T-helper 1 cell treated with Interleukin-12 subunit alpha and Interleukin-12 subunit beta and Interleukin-4 antibody, amounts not matched to agents 30 μg/mL and 1 μg/mL, for 36 hours (primary cell): ENCODE measurements around the gene ZIC2.

Source experiments
- H3K27ac Mint-ChIP-seq: one replicate; pipeline ENCODE4 v1.8.0; 2021; ENCODE audit warnings: mild to moderate bottlenecking, mixed read lengths
- H3K27me3 Mint-ChIP-seq: one replicate; pipeline ENCODE4 v1.8.0; 2021; ENCODE audit warnings: low read depth, mixed read lengths
- H3K36me3 Mint-ChIP-seq: one replicate; pipeline ENCODE4 v1.8.0; 2021; ENCODE audit warnings: low read depth, mixed read lengths
- H3K4me1 Mint-ChIP-seq: one replicate; pipeline ENCODE4 v1.8.0; 2021; ENCODE audit warnings: low read depth, mixed read lengths
- H3K4me3 Mint-ChIP-seq: one replicate; pipeline ENCODE4 v1.8.0; 2021; ENCODE audit warnings: mild to moderate bottlenecking, moderate library complexity, mixed read lengths
- H3K9me3 Mint-ChIP-seq: one replicate; pipeline ENCODE4 v1.8.0; 2021; ENCODE audit warnings: mixed read lengths

ZIC2 gene

DNA sequence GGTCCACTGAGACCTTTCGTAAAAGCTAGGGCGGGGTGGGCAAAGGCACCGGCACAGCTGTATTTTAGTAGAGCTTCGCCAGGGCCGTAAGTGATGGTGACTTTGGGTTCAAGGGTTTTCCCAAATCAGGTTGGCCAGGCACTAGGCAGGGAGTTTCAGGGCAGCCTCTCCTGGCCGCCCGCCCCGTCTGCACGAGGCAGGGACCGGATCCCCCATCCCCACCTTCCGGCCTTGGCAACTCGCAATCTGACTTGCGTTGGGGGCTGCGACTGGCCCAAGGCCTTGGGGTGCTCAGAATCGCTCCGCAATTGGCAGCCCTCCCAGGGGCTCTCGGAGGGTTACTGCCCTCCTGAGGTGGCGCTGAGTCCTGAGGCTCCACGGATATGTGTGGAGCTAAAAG is 6.0 kb upstream of the ZIC2 start:
- Mint-ChIP-seq H3K4me3 (no peak overlapping the region), H3K27ac (no peak overlapping the region), H3K36me3 (peaks cover 5% of the 10 kb centered on the region), H3K4me1 (peaks cover 12% of the 10 kb centered on the region), H3K9me3 (peaks cover 15% of the 10 kb centered on the region), H3K27me3 (peaks cover 84% of the 10 kb centered on the region)

DNA sequence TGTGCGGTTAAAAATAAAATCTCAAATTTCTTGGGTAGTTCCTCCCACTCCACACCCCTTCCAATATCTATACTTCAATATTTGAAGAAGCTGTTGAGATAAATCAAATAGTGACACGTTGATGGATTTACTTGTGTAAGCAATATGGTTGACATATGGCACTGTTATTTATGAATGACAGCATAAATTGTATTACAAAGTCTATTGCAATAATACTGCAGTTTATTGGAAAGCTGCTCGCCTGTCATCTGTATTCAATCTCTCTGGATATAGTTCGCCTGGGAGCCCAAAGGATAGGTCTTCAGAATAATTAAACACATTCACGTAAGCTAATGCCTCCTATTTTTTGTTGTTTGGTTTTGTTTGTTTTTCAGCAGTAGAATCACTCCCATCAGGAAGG is 5.0 kb upstream of the ZIC2 start:
- Mint-ChIP-seq H3K27me3 (peaks cover 81% of the 10 kb centered on the region), H3K4me3 (no peak overlapping the region), H3K4me1 (peaks cover 10% of the 10 kb centered on the region), H3K9me3 (peaks cover 15% of the 10 kb centered on the region), H3K36me3 (peaks cover 5% of the 10 kb centered on the region), H3K27ac (no peak overlapping the region)

DNA sequence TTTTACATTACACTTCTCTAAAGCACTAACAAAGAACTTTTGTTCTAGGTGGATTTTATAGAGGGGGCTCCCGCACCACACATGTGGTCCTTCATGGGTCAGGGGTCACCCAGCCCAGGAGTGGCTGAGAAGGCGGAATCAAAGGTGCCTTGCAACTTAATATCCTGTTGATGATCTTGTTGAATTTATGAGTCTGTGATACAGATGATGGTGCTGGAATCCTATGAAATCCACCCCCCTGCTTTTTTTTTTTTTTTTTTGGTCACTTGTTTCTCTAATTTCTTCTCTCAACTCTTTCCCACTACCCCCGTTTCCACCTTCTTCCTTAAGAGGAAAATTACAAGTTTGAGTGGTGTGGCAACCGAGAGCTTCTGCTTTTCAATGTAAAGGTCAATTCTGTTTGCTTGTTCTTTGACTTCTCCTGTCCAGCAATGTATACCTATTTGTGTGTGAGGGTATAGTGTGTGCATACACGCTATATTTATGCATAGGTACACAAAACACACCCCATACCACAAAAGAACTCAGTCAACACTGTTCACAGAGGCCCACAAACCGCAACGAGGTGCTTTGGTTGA is 4.2 kb upstream of the ZIC2 start:
- peaks cover 74% of the 10 kb centered on the region for H3K27me3 Mint-ChIP-seq
- H3K9me3 Mint-ChIP-seq: peaks cover 11% of the 10 kb centered on the region
- H3K27ac Mint-ChIP-seq: peak overlapping the region; percentile 31
- H3K36me3 Mint-ChIP-seq: peaks cover 5% of the 10 kb centered on the region
- peaks cover 10% of the 10 kb centered on the region for H3K4me1 Mint-ChIP-seq
- H3K4me3 Mint-ChIP-seq: no peak overlapping the region

DNA sequence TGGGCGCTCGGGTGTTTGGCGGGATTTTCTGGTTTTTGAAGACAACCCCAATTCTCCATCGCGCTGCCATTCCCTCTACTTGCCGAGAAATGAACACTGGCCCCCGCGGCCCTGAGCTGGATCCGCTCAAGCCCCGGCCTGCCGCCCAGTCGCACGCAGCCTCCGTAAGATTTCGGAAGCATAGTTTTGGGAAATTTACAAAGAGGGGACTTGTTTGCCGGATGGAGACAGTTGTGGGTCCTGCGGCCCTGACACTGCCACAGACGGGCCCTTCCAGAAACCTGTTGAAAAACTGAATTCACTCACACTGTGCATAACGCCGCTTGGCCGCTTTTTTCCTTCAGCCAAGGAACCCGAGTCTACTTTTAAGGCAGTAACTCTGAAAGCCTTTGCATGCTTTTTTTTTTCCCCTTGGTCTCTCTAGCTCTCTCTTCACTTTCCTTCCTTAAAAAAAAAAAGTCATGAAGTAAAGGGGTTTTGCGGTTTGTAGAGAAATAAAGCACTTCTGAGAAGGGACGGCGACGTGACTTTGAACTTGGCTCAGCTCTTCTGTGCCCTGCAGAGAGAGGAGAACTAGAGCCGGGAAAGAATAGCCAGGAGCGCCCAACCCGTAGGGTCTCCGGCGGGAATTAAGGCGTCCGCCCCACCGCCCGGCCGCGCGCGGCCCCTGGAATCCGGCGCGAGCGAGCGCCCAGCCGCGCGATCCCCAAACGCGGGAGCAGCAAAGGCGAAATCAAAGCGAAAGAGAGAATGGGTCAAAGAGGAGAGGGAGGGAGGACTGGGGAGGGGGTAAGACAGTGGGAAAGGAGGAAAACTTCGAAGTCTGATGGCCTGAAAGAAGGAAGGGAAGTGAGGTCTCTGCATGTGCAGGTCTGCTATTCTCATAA is 3.4 kb upstream of the ZIC2 start:
- Mint-ChIP-seq H3K27ac (no peak overlapping the region), H3K9me3 (peaks cover 9% of the 10 kb centered on the region), H3K27me3 (peaks cover 73% of the 10 kb centered on the region), H3K4me3 (no peak overlapping the region), H3K36me3 (peaks cover 5% of the 10 kb centered on the region), H3K4me1 (peaks cover 11% of the 10 kb centered on the region)

DNA sequence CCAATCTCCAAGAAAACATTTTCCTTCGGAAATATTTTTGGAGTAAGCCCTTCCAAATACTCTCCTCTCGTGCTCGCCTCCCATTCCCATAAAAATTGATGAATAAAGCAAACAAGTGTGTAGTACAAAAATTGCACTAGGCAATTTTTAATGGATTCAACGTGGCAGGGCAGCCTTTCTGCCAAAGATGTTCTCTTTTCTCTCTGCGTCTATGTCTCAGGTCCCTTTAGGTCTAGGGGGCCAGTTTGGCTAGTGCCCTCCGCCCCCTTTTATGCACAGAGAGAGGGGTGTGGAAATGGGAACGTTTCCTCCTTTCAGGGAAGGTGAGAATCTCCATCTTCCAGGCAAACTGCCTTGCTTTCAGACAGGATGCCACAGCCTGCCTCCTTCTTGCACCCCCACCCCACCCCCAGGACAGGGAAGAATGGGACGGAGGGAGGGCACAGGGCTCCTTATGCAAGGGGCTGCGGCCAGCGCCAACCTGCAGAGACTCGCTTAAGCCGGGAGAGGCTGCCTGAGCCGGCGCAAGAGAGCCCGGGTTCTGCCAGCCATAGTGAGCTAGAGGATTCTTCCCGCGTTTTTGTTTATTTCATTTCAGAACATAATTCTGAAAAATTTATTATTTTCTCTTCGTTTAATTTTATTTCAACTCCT is 2.7 kb upstream of the ZIC2 start:
- Mint-ChIP-seq H3K27me3 (peaks cover 73% of the 10 kb centered on the region), H3K27ac (peak overlapping the region; percentile 39), H3K4me1 (peaks cover 13% of the 10 kb centered on the region), H3K36me3 (peaks cover 5% of the 10 kb centered on the region), H3K9me3 (peaks cover 9% of the 10 kb centered on the region), H3K4me3 (peak overlapping the region; percentile 42)

DNA sequence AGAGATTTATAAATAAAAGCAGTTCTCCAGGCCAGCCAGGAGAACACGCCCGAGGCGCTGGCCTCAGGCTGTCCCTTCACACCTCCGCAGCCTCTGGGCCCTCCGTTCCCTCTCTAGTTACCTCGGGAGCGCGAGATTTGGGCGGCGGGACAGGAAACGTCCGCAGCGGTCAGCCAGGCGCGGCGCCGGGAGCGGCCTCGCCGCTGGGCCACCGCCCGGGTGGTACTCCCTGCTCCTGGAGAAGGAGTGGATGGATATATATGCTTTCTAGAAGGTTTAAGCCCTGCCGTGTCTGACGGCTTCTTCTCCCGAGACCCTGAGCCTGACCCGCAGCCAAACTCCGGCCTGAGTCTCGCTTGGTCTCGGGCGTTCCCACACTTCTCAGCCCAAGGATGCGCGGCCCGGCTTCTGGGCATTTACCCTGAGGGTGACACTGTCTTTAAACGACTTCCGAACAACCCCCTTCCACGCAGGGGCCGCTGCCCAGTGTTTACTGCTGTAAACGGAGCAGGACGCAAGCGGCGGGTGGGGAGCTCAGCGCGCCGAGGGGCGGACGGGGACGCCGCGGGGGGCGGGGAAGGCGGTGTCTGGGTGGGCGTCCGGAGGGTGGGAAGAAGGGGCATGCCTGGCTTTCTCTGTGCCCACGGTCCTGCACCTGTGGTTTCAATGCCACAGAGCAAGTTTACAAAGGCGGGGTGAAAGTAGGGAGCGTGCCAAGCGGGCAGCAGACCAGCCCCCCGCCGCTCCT is 2.0 kb upstream of the ZIC2 start:
- H3K27ac Mint-ChIP-seq: no peak overlapping the region
- no peak overlapping the region for H3K4me3 Mint-ChIP-seq
- H3K27me3 Mint-ChIP-seq: peaks cover 73% of the 10 kb centered on the region
- peaks cover 6% of the 10 kb centered on the region for H3K9me3 Mint-ChIP-seq
- H3K4me1 Mint-ChIP-seq: peaks cover 15% of the 10 kb centered on the region
- H3K36me3 Mint-ChIP-seq: peaks cover 7% of the 10 kb centered on the region

GRCh38 chr13:99980201-99980823 is 1.3 kb upstream of the ZIC2 start:
- Mint-ChIP-seq H3K27me3 (peaks cover 68% of the 10 kb centered on the region), H3K4me3 (no peak overlapping the region), H3K27ac (no peak overlapping the region), H3K4me1 (peaks cover 15% of the 10 kb centered on the region), H3K36me3 (peaks cover 7% of the 10 kb centered on the region), H3K9me3 (peaks cover 6% of the 10 kb centered on the region)

GRCh38 chr13:99980824-99981734 is 505 bp upstream of the ZIC2 start:
- no peak overlapping the region for H3K27ac Mint-ChIP-seq
- H3K36me3 Mint-ChIP-seq: peaks cover 10% of the 10 kb centered on the region
- peak overlapping the region; percentile 48 for H3K4me3 Mint-ChIP-seq
- peaks cover 8% of the 10 kb centered on the region for H3K9me3 Mint-ChIP-seq
- H3K4me1 Mint-ChIP-seq: peaks cover 18% of the 10 kb centered on the region
- H3K27me3 Mint-ChIP-seq: peaks cover 65% of the 10 kb centered on the region

DNA sequence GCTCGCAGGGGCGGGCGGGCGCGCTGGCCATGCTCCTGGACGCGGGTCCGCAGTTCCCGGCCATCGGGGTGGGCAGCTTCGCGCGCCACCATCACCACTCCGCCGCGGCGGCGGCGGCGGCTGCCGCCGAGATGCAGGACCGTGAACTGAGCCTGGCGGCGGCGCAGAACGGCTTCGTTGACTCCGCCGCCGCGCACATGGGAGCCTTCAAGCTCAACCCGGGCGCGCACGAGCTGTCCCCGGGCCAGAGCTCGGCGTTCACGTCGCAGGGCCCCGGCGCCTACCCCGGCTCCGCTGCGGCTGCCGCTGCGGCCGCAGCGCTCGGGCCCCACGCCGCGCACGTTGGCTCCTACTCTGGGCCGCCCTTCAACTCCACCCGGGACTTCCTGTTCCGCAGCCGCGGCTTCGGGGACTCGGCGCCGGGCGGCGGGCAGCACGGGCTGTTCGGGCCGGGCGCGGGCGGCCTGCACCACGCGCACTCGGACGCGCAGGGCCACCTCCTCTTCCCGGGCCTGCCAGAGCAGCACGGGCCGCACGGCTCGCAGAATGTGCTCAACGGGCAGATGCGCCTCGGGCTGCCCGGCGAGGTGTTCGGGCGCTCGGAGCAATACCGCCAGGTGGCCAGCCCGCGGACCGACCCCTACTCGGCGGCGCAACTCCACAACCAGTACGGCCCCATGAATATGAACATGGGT is 599 bp downstream of the ZIC2 start:
- Mint-ChIP-seq H3K4me3 (peak overlapping the region; percentile 42), H3K27ac (peak overlapping the region; percentile 49), H3K27me3 (peaks cover 65% of the 10 kb centered on the region), H3K4me1 (peaks cover 21% of the 10 kb centered on the region), H3K9me3 (peaks cover 5% of the 10 kb centered on the region), H3K36me3 (peaks cover 9% of the 10 kb centered on the region)

DNA sequence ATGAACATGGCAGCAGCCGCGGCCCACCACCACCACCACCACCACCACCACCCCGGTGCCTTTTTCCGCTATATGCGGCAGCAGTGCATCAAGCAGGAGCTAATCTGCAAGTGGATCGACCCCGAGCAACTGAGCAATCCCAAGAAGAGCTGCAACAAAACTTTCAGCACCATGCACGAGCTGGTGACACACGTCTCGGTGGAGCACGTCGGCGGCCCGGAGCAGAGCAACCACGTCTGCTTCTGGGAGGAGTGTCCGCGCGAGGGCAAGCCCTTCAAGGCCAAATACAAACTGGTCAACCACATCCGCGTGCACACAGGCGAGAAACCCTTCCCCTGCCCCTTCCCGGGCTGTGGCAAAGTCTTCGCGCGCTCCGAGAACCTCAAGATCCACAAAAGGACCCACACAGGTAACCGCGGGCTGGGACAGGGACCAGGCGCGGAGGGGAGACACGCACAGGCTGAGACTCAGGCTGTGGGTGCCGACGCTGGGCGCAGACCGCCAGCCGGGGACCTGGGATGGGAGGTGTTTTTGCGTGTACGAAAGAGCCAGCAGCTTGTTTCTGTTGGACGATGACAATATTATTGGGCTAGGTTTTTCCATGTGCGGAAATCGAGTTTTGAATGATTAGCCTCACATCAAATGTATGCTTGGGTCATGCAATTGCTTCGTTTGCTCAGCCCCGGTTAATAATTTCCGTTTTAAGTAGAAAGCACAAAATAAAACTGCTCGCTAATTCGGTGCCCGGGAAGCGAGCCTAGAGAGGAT is 1.3 kb downstream of the ZIC2 start:
- H3K4me1 Mint-ChIP-seq: peaks cover 21% of the 10 kb centered on the region
- peaks cover 5% of the 10 kb centered on the region for H3K9me3 Mint-ChIP-seq
- H3K27me3 Mint-ChIP-seq: peaks cover 65% of the 10 kb centered on the region
- H3K36me3 Mint-ChIP-seq: peaks cover 9% of the 10 kb centered on the region
- peak overlapping the region; percentile 79 for H3K27ac Mint-ChIP-seq
- H3K4me3 Mint-ChIP-seq: peak overlapping the region; percentile 42

DNA sequence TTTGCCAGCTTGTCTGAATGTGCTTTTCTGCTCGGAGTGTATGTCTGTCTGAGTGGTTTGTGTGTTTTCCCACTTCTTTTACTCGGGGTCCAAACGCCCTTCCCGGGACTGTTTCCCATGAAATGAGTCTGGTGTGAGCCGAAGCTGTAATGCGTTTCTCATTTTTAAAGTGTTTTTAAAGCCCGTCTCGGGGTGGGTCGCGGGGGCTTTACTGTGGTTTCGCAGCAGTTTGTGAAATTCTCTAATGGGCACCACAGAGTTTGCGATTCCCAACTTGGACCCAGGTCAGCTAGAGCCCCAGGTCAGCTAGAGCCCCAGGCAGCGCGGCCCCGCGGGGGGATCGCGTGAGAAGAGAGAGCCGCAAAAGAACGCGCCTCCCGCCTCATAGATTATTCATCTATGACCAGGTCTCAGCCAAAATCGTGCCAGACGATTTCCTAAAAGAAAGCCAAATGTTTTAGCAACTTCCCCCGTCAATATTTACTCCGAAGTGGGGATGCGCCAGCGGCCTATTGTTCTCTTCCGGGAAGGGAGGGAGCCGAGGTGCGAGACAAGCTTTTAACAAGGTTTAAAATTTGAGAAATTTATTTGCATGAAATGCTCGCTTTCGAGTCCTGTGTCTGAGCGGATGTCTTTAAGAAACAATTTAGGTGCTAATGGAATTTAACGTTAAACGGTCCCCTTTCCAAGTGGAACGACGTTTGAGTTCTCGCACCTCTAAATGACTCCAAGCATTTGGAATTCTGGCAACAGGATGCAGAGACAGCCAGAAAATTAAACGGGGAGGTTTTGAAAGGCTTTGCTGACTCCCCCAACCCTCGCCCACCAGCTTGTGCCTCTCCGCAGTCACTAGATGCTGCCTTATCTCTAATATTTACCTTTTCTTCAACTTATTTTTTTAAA is 2.2 kb downstream of the ZIC2 start:
- H3K36me3 Mint-ChIP-seq: peaks cover 8% of the 10 kb centered on the region
- H3K4me3 Mint-ChIP-seq: peak overlapping the region; percentile 42
- H3K4me1 Mint-ChIP-seq: peaks cover 17% of the 10 kb centered on the region
- peaks cover 65% of the 10 kb centered on the region for H3K27me3 Mint-ChIP-seq
- H3K9me3 Mint-ChIP-seq: peaks cover 5% of the 10 kb centered on the region
- peak overlapping the region; percentile 79 for H3K27ac Mint-ChIP-seq
